HG02798 (cell line): ENCODE results near the gene STX8.
"Not testable (repeated sequence)": the region's sequence is repeated elsewhere in the genome, so short reads cannot be mapped to it uniquely, and the experiment has no call there.

Experiments
- ATAC-seq: cut with Tn5 transposase; IDR thresholded peaks from one replicate; pipeline ENCODE4 v1.9.1; 2021; ENCODE audit warnings: mild to moderate bottlenecking; ENCODE audit not compliant: unreplicated experiment, poor library complexity

STX8 gene

GRCh38 chr17:9361188-9361955 is 214.2 kb downstream of the STX8 start:
- ATAC-seq, result no peak

GRCh38 chr17:9360677-9361081 is 214.9 kb downstream of the STX8 start:
- ATAC-seq, result no peak

DNA sequence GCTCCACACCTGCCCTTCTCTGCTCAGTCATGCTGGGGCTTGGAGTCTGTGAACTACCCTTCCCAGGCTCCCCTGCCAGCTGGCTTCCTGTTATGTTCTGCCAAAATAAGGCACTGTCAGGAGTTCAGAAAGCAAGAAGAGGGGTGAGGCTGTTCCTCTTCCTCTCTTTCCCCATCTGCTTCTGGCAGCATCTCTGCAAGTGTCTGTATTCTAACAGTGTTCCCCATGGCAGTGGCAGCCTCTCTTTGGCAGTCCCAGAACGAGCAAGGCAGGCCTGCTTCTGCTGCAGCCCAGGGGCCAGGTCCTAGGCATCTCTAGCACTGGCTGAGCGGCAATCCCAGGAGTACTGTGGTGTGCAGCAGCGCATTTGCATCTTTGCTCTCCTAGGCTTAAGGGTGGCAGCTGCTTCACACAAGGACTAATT is 219.1 kb downstream of the STX8 start:
- ATAC-seq, result no peak

DNA sequence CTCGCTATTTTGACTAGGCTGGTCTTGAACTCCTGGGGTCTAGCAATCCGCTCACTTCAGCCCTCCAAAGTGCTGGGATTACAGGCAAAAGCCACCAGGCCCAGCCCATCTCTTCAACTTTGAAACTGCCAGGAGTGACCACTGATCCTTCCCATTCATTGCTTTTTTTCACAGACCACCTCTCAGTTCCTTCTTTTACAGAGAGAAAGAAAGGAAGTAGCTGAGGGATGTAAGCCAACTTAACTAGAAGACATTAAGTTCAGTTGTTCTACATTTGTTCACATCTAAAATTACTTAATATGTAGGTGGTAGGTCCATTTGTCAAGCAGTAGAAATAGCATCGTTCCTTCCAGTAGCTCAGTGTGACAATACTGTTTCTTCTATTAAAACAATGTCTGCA is 219.8 kb downstream of the STX8 start:
- ATAC-seq, result no peak

GRCh38 chr17:9355231-9355630 is 220.4 kb downstream of the STX8 start:
- ATAC-seq, result not testable (repeated sequence)

DNA sequence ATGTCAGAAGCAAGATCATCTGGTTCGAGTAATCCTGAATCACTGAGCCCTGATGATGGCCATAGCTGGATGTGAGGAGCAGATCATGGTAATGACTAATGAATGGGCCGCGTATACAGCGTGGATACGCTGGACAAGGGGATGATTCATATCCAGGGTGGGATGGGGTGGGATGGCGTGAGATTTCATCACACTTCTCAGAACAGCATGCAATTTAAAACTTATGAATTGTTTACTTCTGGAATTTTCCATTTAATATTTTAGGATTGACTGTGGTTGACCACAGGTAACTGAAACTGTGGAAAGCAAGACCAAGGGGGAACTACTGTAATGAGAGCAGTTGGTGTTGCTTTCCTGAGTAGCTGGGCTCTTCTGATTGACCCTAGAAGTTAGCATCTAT is 225.5 kb downstream of the STX8 start:
- no peak for ATAC-seq

- no peak for ATAC-seq
Measured at GRCh38 chr17:9346296-9346926, 229.2 kb downstream of the STX8 start.

DNA sequence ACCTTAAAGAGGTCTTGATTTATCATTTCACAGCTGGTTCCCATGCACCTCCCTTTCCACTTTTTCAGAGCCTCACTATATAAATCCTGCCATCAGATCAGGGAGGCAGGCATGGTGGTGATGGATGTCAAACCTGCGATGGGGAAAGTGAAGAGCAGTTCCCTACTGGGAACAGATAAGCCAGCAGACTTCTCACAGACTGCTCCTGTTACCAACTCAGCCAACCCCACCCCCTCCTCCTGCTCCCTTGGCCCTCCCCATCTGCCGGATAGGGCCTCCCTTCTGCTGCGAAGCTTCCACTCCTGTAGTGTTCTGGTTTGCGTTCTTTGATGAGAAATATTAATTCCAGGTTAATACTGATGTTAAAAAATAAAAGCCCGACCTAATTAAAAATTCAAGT is 232.1 kb downstream of the STX8 start:
- no peak for ATAC-seq

- no peak for ATAC-seq
Measured at GRCh38 chr17:9342225-9342624, 233.4 kb downstream of the STX8 start.

DNA sequence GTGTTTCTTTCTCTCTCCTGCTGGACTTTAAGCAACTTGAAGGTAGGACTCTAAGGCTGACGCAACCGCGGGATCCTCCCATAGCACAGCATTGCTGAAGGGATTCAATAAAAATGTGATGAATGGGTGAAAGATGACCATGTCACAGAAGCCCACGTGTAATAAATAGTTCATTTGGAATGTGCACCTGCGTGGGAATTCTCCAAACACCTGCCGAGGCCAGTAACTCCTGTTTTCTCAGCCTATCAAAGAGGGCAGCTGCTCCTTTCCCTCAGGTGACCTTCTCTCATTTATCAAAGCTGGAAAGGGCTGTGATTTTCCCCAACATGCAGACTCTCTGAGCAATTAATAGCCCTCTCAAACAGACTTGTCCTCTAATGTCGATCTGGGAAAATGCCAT is 235.7 kb downstream of the STX8 start:
- ATAC-seq, result no peak

- ATAC-seq, result not testable (repeated sequence)
Measured at GRCh38 chr17:9339482-9339881, 236.1 kb downstream of the STX8 start.

GRCh38 chr17:9336817-9337216 is 238.8 kb downstream of the STX8 start:
- ATAC-seq, result no peak

DNA sequence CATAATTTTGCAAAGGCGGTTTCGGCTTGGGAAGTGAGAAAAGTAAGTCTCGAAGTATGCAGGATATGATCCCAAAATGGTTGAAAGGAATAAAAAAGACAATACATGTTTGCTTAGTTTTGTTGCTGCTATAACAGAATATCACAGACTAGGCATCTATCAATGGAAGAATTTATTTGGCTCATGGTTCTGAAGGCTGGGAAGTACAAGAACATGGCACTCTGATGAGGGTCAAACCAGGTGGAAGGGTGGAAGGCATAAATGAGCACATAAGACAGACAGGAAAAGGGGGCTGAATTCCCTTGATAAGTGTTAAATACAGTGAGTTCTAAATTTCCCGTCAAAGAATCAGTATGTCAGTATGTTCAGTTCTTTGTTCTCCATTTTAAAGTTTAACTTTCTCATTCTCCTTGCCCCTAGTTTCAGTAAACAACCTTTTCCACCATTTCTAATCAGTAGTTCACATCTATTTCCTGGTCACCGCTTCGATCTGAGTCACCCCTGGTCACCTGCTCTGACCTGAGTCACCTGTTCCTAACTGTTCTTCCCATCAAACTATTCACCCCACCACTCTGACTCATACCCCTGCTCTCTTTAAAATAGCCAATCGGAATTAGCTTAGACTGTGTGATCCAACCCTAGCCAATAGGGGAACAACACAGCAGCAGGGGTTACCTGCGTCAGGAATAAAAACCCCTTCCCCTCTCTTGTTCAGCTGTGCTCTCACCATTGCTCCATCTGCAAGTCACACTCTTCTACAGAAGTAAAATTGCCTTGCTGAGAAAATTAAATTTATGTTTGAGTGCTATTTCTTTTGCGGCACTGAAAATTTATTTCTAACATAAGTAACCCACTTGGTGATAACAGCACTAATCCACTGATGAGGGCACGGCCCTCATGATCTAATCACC is 240.8 kb downstream of the STX8 start:
- no peak for ATAC-seq

- no peak for ATAC-seq
Measured at GRCh38 chr17:9332132-9332494, 243.5 kb downstream of the STX8 start.

DNA sequence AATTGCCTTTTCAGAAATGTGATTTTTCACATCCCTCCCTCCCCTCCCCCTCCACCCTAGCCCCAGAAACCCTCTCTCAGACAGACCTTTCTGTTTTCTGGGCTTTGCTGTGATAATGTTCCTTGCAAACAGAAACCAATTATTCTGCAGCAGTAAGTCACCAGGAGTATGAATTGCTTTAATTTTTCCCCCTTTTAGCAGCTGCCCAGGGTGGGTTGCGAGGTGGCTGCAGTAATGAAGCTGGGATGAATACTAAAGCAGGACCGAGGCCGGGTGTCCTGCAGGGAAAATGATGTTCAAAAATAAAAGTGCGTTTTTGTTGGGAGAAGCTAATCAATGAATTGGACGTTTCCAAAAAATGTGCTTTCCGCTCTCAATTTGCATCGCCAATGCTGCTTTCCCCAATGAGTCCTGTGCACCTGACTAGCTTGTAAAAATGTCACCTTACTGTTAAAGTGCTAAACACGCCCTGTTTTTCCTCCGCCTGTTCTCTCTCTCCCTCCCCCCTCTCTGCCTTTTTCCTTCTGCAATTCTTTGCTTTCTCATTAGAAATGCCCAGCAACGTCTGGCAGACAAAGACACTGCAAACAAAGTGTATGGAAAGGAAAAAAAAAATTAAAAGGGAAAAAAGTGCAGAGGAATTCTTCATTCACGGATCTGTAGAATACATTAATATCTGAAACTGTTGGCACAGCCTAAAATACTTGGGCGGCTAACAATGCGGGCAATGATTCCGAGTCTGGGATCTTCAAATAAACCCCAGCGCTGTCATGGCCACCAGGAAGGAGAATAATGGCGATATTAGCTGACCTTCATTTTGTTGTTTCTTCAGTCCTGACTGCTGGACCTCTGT is 244.1 kb downstream of the STX8 start:
- no peak for ATAC-seq

DNA sequence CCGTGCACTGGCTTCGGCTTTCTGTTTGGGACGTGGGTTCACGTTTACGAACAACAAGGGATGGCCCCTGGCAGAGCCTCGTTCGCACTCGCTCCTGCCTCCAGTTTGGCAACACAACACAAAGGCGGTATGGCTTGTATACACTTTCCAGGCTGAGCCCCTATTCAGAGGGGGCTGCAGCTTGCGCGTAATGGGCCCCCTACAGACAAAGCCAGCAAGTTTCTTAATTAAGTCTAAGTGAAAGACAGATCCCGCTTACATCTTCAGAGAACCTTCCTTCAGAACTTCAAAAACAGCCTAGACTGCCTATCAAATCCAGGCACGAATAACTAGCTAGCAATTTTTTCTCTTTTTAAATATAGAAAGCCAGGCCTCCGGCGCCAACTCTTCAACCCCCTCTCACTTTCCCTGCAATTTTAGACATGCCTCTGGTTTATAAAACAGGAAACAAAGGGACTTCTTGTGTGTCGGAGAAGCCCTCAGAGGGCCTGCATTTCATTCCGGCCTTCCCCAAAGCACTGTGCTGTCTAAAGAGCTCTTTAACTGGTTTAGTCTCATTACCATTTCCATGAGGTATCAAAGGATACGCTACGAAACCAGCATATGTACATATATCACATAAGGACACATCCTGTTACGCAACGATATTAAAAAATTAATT is 244.9 kb downstream of the STX8 start:
- no peak for ATAC-seq

- ATAC-seq, result no peak
Measured at GRCh38 chr17:9330141-9330540, 245.5 kb downstream of the STX8 start.

GRCh38 chr17:9329251-9329921 is 246.2 kb downstream of the STX8 start:
- no peak for ATAC-seq

GRCh38 chr17:9324864-9325263 is 250.8 kb downstream of the STX8 start:
- ATAC-seq, result no peak
